GM23338 (cell line): ENCODE data around the gene TLX3. TPM values are rescaled to one million over a fixed set of nuclear protein-coding genes. Genes with fewer than 3 reads are reported as not detected.

ENCODE experiments used
- ATAC-seq: fragments of 200-7000 bp; cut with Tn5 transposase; 3 replicates; pipeline ENCODE4 v1.9.1; 2020
- DNase-seq: peaks from one replicate; pipeline ENCODE4 v3.0.0-alpha.2; 2015; ENCODE audit warnings: low spot score
- H2AFZ ChIP-seq: fragments of 200-600 bp; sonication (generic); 2 replicates; pipeline ENCODE4 v1.8.0; 2016; ENCODE audit warnings: antibody characterized with exemption, mild to moderate bottlenecking, moderate library complexity
- H3F3A ChIP-seq: fragments of 200-600 bp; sonication (generic); replicated peaks from 2 replicates; pipeline ENCODE4 v1.8.0; 2017; ENCODE audit warnings: antibody characterized with exemption, mixed run types, low read depth
- H3K27ac ChIP-seq: fragments of 200-600 bp; sonication (generic); 2 replicates; pipeline ENCODE4 v1.6.1; 2016; ENCODE audit warnings: low read depth
- H3K27me3 ChIP-seq: fragments of 200-600 bp; sonication (generic); 2 replicates; pipeline ENCODE4 v1.8.0; 2016; ENCODE audit warnings: mild to moderate bottlenecking, mixed run types, moderate library complexity; ENCODE audit not compliant: insufficient read depth
- H3K36me3 ChIP-seq: fragments of 200-600 bp; sonication (generic); 2 replicates; pipeline ENCODE4 v1.8.0; 2016; ENCODE audit warnings: mild to moderate bottlenecking; ENCODE audit not compliant: insufficient read depth
- H3K4me1 ChIP-seq: fragments of 200-600 bp; sonication (generic); 2 replicates; pipeline ENCODE4 v1.8.0; 2016; ENCODE audit warnings: mild to moderate bottlenecking, moderate library complexity; ENCODE audit not compliant: insufficient read depth
- H3K4me2 ChIP-seq: fragments of 200-600 bp; sonication (generic); 2 replicates; pipeline ENCODE4 v1.7.1; 2017; ENCODE audit warnings: mixed run types
- H3K4me3 ChIP-seq: fragments of 200-600 bp; sonication (generic); 2 replicates; pipeline ENCODE4 v1.6.1; 2016; ENCODE audit warnings: mixed run types
- H3K79me2 ChIP-seq: fragments of 200-600 bp; sonication (generic); replicated peaks from 2 replicates; pipeline ENCODE4 v1.8.0; 2017; ENCODE audit warnings: mild to moderate bottlenecking; ENCODE audit not compliant: insufficient read depth
- H3K9me2 ChIP-seq: fragments of 200-600 bp; sonication (generic); 2 replicates; pipeline ENCODE4 v1.8.0; 2017; ENCODE audit not compliant: insufficient read depth
- H4K20me1 ChIP-seq: fragments of 200-600 bp; sonication (generic); replicated peaks from 2 replicates; pipeline ENCODE4 v1.8.0; 2017; ENCODE audit warnings: mild to moderate bottlenecking; ENCODE audit not compliant: insufficient read depth
- H3K27ac Mint-ChIP-seq: 2 replicates; pipeline ENCODE4 v1.8.0; 2020; ENCODE audit warnings: inconsistent platforms, mild to moderate bottlenecking, moderate library complexity, mixed read lengths
- H3K27me3 Mint-ChIP-seq: 3 replicates; pipeline ENCODE4 v1.8.0; 2022; ENCODE audit warnings: low read depth, mild to moderate bottlenecking, moderate library complexity, mixed read lengths, inconsistent platforms; ENCODE audit not compliant: insufficient read depth, poor library complexity
- H3K36me3 Mint-ChIP-seq: 3 replicates; pipeline ENCODE4 v1.8.0; 2021; ENCODE audit warnings: low read depth, mild to moderate bottlenecking, inconsistent platforms, moderate library complexity, mixed read lengths
- H3K4me1 Mint-ChIP-seq: 3 replicates; pipeline ENCODE4 v1.8.0; 2020; ENCODE audit warnings: mild to moderate bottlenecking, inconsistent platforms, mixed read lengths
- H3K4me3 Mint-ChIP-seq: 3 replicates; pipeline ENCODE4 v1.8.0; 2021; ENCODE audit warnings: moderate library complexity, mild to moderate bottlenecking, inconsistent platforms, mixed read lengths
- H3K9me3 Mint-ChIP-seq: 3 replicates; pipeline ENCODE4 v1.8.0; 2020; ENCODE audit warnings: moderate library complexity, mild to moderate bottlenecking, inconsistent platforms, mixed read lengths
- CREB1 ChIP-seq: fragments of 250-450 bp; sonication (Bioruptor Pico); IDR thresholded peaks from 2 replicates; pipeline ENCODE4 v1.5.0; 2020; ENCODE audit warnings: low read depth, mild to moderate bottlenecking, moderate library complexity
- CTCF ChIP-seq, 2 experiments: fragments of 200-600 bp in 1 of 2; sonication (generic) in 1 of 2; conservative IDR thresholded peaks; 2 replicates each; pipeline versions ENCODE4 v1.5.1 to v1.6.1; 2016 to 2017; ENCODE audit warnings: antibody characterized with exemption in 2 of 2, low read depth in 2 of 2, mild to moderate bottlenecking in 2 of 2, moderate library complexity in 1 of 2
- ETS1 ChIP-seq: IDR thresholded peaks from 2 replicates; pipeline ENCODE4 v1.6.1; 2016; ENCODE audit warnings: antibody characterized with exemption
- EZH2 ChIP-seq: fragments of 200-600 bp; sonication (generic); IDR thresholded peaks from one replicate; pipeline ENCODE4 v1.8.0; 2017; ENCODE audit warnings: antibody characterized with exemption, mild to moderate bottlenecking, low read depth; ENCODE audit not compliant: unreplicated experiment
- EZH2phosphoT487 ChIP-seq: fragments of 200-600 bp; sonication (generic); IDR thresholded peaks from one replicate; pipeline ENCODE4 v1.8.1; 2018; ENCODE audit warnings: antibody characterized with exemption; ENCODE audit not compliant: unreplicated experiment
- JUNB ChIP-seq: IDR thresholded peaks from one replicate; pipeline ENCODE4 v1.6.1; 2016; ENCODE audit warnings: antibody characterized with exemption; ENCODE audit not compliant: unreplicated experiment
- NANOG ChIP-seq: IDR thresholded peaks from 2 replicates; pipeline ENCODE4 v1.6.1; 2016; ENCODE audit warnings: antibody characterized with exemption, borderline replicate concordance
- POLR2AphosphoS5 ChIP-seq: IDR thresholded peaks from 2 replicates; pipeline ENCODE4 v1.6.1; 2016; ENCODE audit warnings: antibody characterized with exemption, low read depth
- STAT1 ChIP-seq: IDR thresholded peaks from one replicate; pipeline ENCODE4 v1.6.1; 2016; ENCODE audit warnings: antibody characterized with exemption; ENCODE audit not compliant: unreplicated experiment
- ZNF114 ChIP-seq: fragments of 250-450 bp; sonication (Bioruptor Pico); IDR thresholded peaks from 2 replicates; pipeline ENCODE4 v1.5.0; 2020; ENCODE audit warnings: mild to moderate bottlenecking, moderate library complexity
- ZNF331 ChIP-seq: fragments of 250-450 bp; sonication (Bioruptor Pico); IDR thresholded peaks from 2 replicates; pipeline ENCODE4 v1.5.0; 2020; ENCODE audit warnings: low read depth, mild to moderate bottlenecking, moderate library complexity
- ZNF462 ChIP-seq: fragments of 250-450 bp; sonication (Bioruptor Pico); IDR thresholded peaks from 2 replicates; pipeline ENCODE4 v1.5.0; 2020; ENCODE audit warnings: mild to moderate bottlenecking, moderate library complexity
- polyA plus RNA-seq: library from polyadenylated mRNA; unstranded; fragments of >200 nt; fragmentation: Nextera tagmentation; extraction: Ambion mirVana; gene quantifications from 2 replicates; pipeline ENCODE4 v1.2.1, GENCODE V29; 2016
- total RNA-seq: library from RNA; depleted of rRNA; stranded (reverse); fragments of >200 nt; shearing (Covaris generic); gene quantifications from 2 replicates; pipeline ENCODE4 v1.2.3, GENCODE V29; 2014
- TF ChIP-seq, protein P1 (sequence below): IDR thresholded peaks from one replicate; pipeline ENCODE4 v1.6.1; 2018; ENCODE audit warnings: antibody characterized with exemption; ENCODE audit not compliant: unreplicated experiment

TLX3 gene
- total and polyA plus RNA-seq, 2 experiments from 2014 or later, result 0.83 TPM; not detected in 1

- no peaks in the 10 kb centered on the region for H3F3A ChIP-seq
- no peaks in the 10 kb centered on the region for H4K20me1 ChIP-seq
- ATAC-seq (no peak), DNase-seq (no peak)
- no peak overlapping the region for H3K27ac ChIP-seq
- no peak overlapping the region for H3K4me2 ChIP-seq
- peaks cover 10% of the 10 kb centered on the region; the same call in 2 of the 3 replicates for H3K4me1 Mint-ChIP-seq
- H3K36me3 Mint-ChIP-seq, result no peaks in the 10 kb centered on the region
- no peak overlapping the region for H3K4me3 ChIP-seq
- no peak overlapping the region for H3K4me3 Mint-ChIP-seq
- no peaks in the 10 kb centered on the region for H3K36me3 ChIP-seq
- TF ChIP-seq, protein P1, sequence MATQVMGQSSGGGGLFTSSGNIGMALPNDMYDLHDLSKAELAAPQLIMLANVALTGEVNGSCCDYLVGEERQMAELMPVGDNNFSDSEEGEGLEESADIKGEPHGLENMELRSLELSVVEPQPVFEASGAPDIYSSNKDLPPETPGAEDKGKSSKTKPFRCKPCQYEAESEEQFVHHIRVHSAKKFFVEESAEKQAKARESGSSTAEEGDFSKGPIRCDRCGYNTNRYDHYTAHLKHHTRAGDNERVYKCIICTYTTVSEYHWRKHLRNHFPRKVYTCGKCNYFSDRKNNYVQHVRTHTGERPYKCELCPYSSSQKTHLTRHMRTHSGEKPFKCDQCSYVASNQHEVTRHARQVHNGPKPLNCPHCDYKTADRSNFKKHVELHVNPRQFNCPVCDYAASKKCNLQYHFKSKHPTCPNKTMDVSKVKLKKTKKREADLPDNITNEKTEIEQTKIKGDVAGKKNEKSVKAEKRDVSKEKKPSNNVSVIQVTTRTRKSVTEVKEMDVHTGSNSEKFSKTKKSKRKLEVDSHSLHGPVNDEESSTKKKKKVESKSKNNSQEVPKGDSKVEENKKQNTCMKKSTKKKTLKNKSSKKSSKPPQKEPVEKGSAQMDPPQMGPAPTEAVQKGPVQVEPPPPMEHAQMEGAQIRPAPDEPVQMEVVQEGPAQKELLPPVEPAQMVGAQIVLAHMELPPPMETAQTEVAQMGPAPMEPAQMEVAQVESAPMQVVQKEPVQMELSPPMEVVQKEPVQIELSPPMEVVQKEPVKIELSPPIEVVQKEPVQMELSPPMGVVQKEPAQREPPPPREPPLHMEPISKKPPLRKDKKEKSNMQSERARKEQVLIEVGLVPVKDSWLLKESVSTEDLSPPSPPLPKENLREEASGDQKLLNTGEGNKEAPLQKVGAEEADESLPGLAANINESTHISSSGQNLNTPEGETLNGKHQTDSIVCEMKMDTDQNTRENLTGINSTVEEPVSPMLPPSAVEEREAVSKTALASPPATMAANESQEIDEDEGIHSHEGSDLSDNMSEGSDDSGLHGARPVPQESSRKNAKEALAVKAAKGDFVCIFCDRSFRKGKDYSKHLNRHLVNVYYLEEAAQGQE, result no peak
- TF ChIP-seq CREB1 (CRISPR knock-in tag) (no peak), ZNF114 (no peak), NANOG (no peak), STAT1 (no peak), CTCF (conservative IDR thresholded peaks at IDR 0.05; ENCODE audit: low read depth in 2 of 2) (no peak), EZH2phosphoT487 (no peak), ZNF331 (no peak), EZH2 (no peak), POLR2AphosphoS5 (no peak), ETS1 (no peak), JUNB (no peak), ZNF462 (no peak)
- no peak overlapping the region for H3K27ac Mint-ChIP-seq
- H3K9me2 ChIP-seq, result no peaks in the 10 kb centered on the region
- H3K27me3 ChIP-seq, result peaks cover 30% of the 10 kb centered on the region
- H3K27me3 Mint-ChIP-seq, result peaks cover 23% of the 10 kb centered on the region
- H3K9me3 Mint-ChIP-seq, result no peaks in the 10 kb centered on the region
- no peaks in the 10 kb centered on the region for H3K79me2 ChIP-seq
- peaks cover 10% of the 10 kb centered on the region for H3K4me1 ChIP-seq
- H2AFZ ChIP-seq, result no peak overlapping the region
Observed at GRCh38 chr5:171340491-171340890, 31.4 kb downstream of the TLX3 start.
